Measurements from ENCODE around the gene SPCS2.

SPCS2 gene

GRCh38 chr11:74936087-74936486 lies 13.0 kb upstream of the SPCS2 start:
- H3K27ac ChIP-seq: no peak overlapping the region
- TF ChIP-seq CTCF (conservative IDR thresholded peaks at IDR 0.05) (no peak), ZFX (IDR thresholded peaks at IDR 0.05) (no peak)

- no peak for TF ChIP-seq CTCF (conservative IDR thresholded peaks at IDR 0.05)
- no peak for TF ChIP-seq ZFX (IDR thresholded peaks at IDR 0.05)
- no peak overlapping the region for H3K27ac ChIP-seq
Measured at GRCh38 chr11:74936976-74937375, 12.1 kb upstream of the SPCS2 start.

- TF ChIP-seq CTCF (conservative IDR thresholded peaks at IDR 0.05): no peak
- TF ChIP-seq ZFX (IDR thresholded peaks at IDR 0.05): no peak
- H3K27ac ChIP-seq: no peak overlapping the region
Measured at GRCh38 chr11:74937696-74938475, 11.2 kb upstream of the SPCS2 start.

GRCh38 chr11:74941492-74941891 lies 7.6 kb upstream of the SPCS2 start:
- TF ChIP-seq CTCF (conservative IDR thresholded peaks at IDR 0.05): no peak
- TF ChIP-seq ZFX (IDR thresholded peaks at IDR 0.05): no peak
- no peak overlapping the region for H3K27ac ChIP-seq

- TF ChIP-seq CTCF (conservative IDR thresholded peaks at IDR 0.05) (no peak), ZFX (IDR thresholded peaks at IDR 0.05) (no peak)
- no peak overlapping the region for H3K27ac ChIP-seq
Measured at GRCh38 chr11:74942073-74942759, 6.8 kb upstream of the SPCS2 start.

GRCh38 chr11:74948546-74948897 lies 544 bp upstream of the SPCS2 start:
- peak overlapping the region; percentile 93 for H3K27ac ChIP-seq
- TF ChIP-seq ZFX (IDR thresholded peaks at IDR 0.05): no peak
- no peak for TF ChIP-seq CTCF (conservative IDR thresholded peaks at IDR 0.05)

GRCh38 chr11:74949753-74950137 lies 679 bp downstream of the SPCS2 start:
- TF ChIP-seq CTCF (conservative IDR thresholded peaks at IDR 0.05) (no peak), ZFX (IDR thresholded peaks at IDR 0.05) (no peak)
- H3K27ac ChIP-seq: peak overlapping the region; percentile 93
